GM23338 (cell line): ENCODE results near the gene ERVMER34-1. TPM values are rescaled to one million over a fixed set of nuclear protein-coding genes. Genes with fewer than 3 reads are reported as not detected.

Experiments used
- ATAC-seq: fragments of 200-7000 bp; cut with Tn5 transposase; 3 replicates; pipeline ENCODE4 v1.9.1; 2020
- DNase-seq: peaks from one replicate; pipeline ENCODE4 v3.0.0-alpha.2; 2015; ENCODE audit warnings: low spot score
- H2AFZ ChIP-seq: fragments of 200-600 bp; sonication (generic); 2 replicates; pipeline ENCODE4 v1.8.0; 2016; ENCODE audit warnings: antibody characterized with exemption, mild to moderate bottlenecking, moderate library complexity
- H3F3A ChIP-seq: fragments of 200-600 bp; sonication (generic); replicated peaks from 2 replicates; pipeline ENCODE4 v1.8.0; 2017; ENCODE audit warnings: antibody characterized with exemption, mixed run types, low read depth
- H3K27ac ChIP-seq: fragments of 200-600 bp; sonication (generic); 2 replicates; pipeline ENCODE4 v1.6.1; 2016; ENCODE audit warnings: low read depth
- H3K27me3 ChIP-seq: fragments of 200-600 bp; sonication (generic); 2 replicates; pipeline ENCODE4 v1.8.0; 2016; ENCODE audit warnings: mild to moderate bottlenecking, mixed run types, moderate library complexity; ENCODE audit not compliant: insufficient read depth
- H3K36me3 ChIP-seq: fragments of 200-600 bp; sonication (generic); 2 replicates; pipeline ENCODE4 v1.8.0; 2016; ENCODE audit warnings: mild to moderate bottlenecking; ENCODE audit not compliant: insufficient read depth
- H3K4me1 ChIP-seq: fragments of 200-600 bp; sonication (generic); 2 replicates; pipeline ENCODE4 v1.8.0; 2016; ENCODE audit warnings: mild to moderate bottlenecking, moderate library complexity; ENCODE audit not compliant: insufficient read depth
- H3K4me2 ChIP-seq: fragments of 200-600 bp; sonication (generic); 2 replicates; pipeline ENCODE4 v1.7.1; 2017; ENCODE audit warnings: mixed run types
- H3K4me3 ChIP-seq: fragments of 200-600 bp; sonication (generic); 2 replicates; pipeline ENCODE4 v1.6.1; 2016; ENCODE audit warnings: mixed run types
- H3K79me2 ChIP-seq: fragments of 200-600 bp; sonication (generic); replicated peaks from 2 replicates; pipeline ENCODE4 v1.8.0; 2017; ENCODE audit warnings: mild to moderate bottlenecking; ENCODE audit not compliant: insufficient read depth
- H3K9me2 ChIP-seq: fragments of 200-600 bp; sonication (generic); 2 replicates; pipeline ENCODE4 v1.8.0; 2017; ENCODE audit not compliant: insufficient read depth
- H4K20me1 ChIP-seq: fragments of 200-600 bp; sonication (generic); replicated peaks from 2 replicates; pipeline ENCODE4 v1.8.0; 2017; ENCODE audit warnings: mild to moderate bottlenecking; ENCODE audit not compliant: insufficient read depth
- H3K27ac Mint-ChIP-seq: 2 replicates; pipeline ENCODE4 v1.8.0; 2020; ENCODE audit warnings: inconsistent platforms, mild to moderate bottlenecking, moderate library complexity, mixed read lengths
- H3K27me3 Mint-ChIP-seq: 3 replicates; pipeline ENCODE4 v1.8.0; 2022; ENCODE audit warnings: low read depth, mild to moderate bottlenecking, moderate library complexity, mixed read lengths, inconsistent platforms; ENCODE audit not compliant: insufficient read depth, poor library complexity
- H3K36me3 Mint-ChIP-seq: 3 replicates; pipeline ENCODE4 v1.8.0; 2021; ENCODE audit warnings: low read depth, mild to moderate bottlenecking, inconsistent platforms, moderate library complexity, mixed read lengths
- H3K4me1 Mint-ChIP-seq: 3 replicates; pipeline ENCODE4 v1.8.0; 2020; ENCODE audit warnings: mild to moderate bottlenecking, inconsistent platforms, mixed read lengths
- H3K4me3 Mint-ChIP-seq: 3 replicates; pipeline ENCODE4 v1.8.0; 2021; ENCODE audit warnings: moderate library complexity, mild to moderate bottlenecking, inconsistent platforms, mixed read lengths
- H3K9me3 Mint-ChIP-seq: 3 replicates; pipeline ENCODE4 v1.8.0; 2020; ENCODE audit warnings: moderate library complexity, mild to moderate bottlenecking, inconsistent platforms, mixed read lengths
- CTCF ChIP-seq, 2 experiments: fragments of 200-600 bp in 1 of 2; sonication (generic) in 1 of 2; conservative IDR thresholded peaks; 2 replicates each; pipeline versions ENCODE4 v1.5.1 to v1.6.1; 2016 to 2017; ENCODE audit warnings: antibody characterized with exemption in 2 of 2, low read depth in 2 of 2, mild to moderate bottlenecking in 2 of 2, moderate library complexity in 1 of 2
- ETS1 ChIP-seq: IDR thresholded peaks from 2 replicates; pipeline ENCODE4 v1.6.1; 2016; ENCODE audit warnings: antibody characterized with exemption
- EZH2 ChIP-seq: fragments of 200-600 bp; sonication (generic); IDR thresholded peaks from one replicate; pipeline ENCODE4 v1.8.0; 2017; ENCODE audit warnings: antibody characterized with exemption, mild to moderate bottlenecking, low read depth; ENCODE audit not compliant: unreplicated experiment
- EZH2phosphoT487 ChIP-seq: fragments of 200-600 bp; sonication (generic); IDR thresholded peaks from one replicate; pipeline ENCODE4 v1.8.1; 2018; ENCODE audit warnings: antibody characterized with exemption; ENCODE audit not compliant: unreplicated experiment
- JUNB ChIP-seq: IDR thresholded peaks from one replicate; pipeline ENCODE4 v1.6.1; 2016; ENCODE audit warnings: antibody characterized with exemption; ENCODE audit not compliant: unreplicated experiment
- NANOG ChIP-seq: IDR thresholded peaks from 2 replicates; pipeline ENCODE4 v1.6.1; 2016; ENCODE audit warnings: antibody characterized with exemption, borderline replicate concordance
- REST ChIP-seq: IDR thresholded peaks from one replicate; pipeline ENCODE4 v1.6.1; 2018; ENCODE audit warnings: antibody characterized with exemption; ENCODE audit not compliant: unreplicated experiment
- STAT1 ChIP-seq: IDR thresholded peaks from one replicate; pipeline ENCODE4 v1.6.1; 2016; ENCODE audit warnings: antibody characterized with exemption; ENCODE audit not compliant: unreplicated experiment
- ZNF114 ChIP-seq: fragments of 250-450 bp; sonication (Bioruptor Pico); IDR thresholded peaks from 2 replicates; pipeline ENCODE4 v1.5.0; 2020; ENCODE audit warnings: mild to moderate bottlenecking, moderate library complexity
- ZNF331 ChIP-seq: fragments of 250-450 bp; sonication (Bioruptor Pico); IDR thresholded peaks from 2 replicates; pipeline ENCODE4 v1.5.0; 2020; ENCODE audit warnings: low read depth, mild to moderate bottlenecking, moderate library complexity
- polyA plus RNA-seq: library from polyadenylated mRNA; unstranded; fragments of >200 nt; fragmentation: Nextera tagmentation; extraction: Ambion mirVana; gene quantifications from 2 replicates; pipeline ENCODE4 v1.2.1, GENCODE V29; 2016
- total RNA-seq: library from RNA; depleted of rRNA; stranded (reverse); fragments of >200 nt; shearing (Covaris generic); gene quantifications from 2 replicates; pipeline ENCODE4 v1.2.3, GENCODE V29; 2014

Gene ERVMER34-1
- total and polyA plus RNA-seq, 2 experiments from 2014 or later = 15.9 to 34.1 TPM

DNA sequence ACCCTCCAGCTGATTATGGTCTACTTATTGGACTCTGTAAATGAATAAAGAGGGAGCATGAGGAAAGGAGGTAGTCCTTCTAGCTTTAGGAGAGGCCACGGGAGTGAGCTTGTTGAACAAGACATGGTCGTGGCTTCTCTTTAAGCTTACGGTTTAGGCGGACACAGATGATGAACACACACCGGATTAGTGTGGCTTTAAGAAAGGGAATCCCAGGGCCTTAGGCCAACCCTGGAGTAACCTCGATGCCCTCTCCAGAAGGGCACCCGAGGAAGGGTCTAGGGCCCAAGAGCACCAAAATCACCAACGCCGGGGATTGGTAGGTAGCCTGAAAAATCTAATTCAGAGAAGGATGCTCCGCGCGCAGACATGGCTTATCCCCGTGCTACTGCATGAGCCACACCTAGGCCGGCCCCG lies 39.4 kb downstream of the ERVMER34-1 start (continued):
- TF ChIP-seq REST = no peak
- TF ChIP-seq JUNB = no peak
- TF ChIP-seq ZNF331 (CRISPR knock-in tag) = no peak

- TF ChIP-seq CTCF (conservative IDR thresholded peaks at IDR 0.05; ENCODE audit: low read depth in 2 of 2) = no peak
- no peak for TF ChIP-seq EZH2
- TF ChIP-seq EZH2phosphoT487 = no peak
- TF ChIP-seq ETS1 = no peak
- H3K4me2 ChIP-seq = peak overlapping the region; percentile 86
- no peak overlapping the region for H3K27ac ChIP-seq
- no peaks in the 10 kb centered on the region; the same call in 2 of the 3 replicates for H3K9me3 Mint-ChIP-seq
- H2AFZ ChIP-seq = no peak overlapping the region
- peak overlapping the region; percentile 94 for H3K4me3 ChIP-seq
- H3K36me3 Mint-ChIP-seq = peaks cover 36% of the 10 kb centered on the region
- peaks cover 40% of the 10 kb centered on the region for H3K4me1 Mint-ChIP-seq
- H3K27me3 Mint-ChIP-seq = peaks cover 18% of the 10 kb centered on the region
- DNase-seq = no peak
- no peaks in the 10 kb centered on the region for H3K27me3 ChIP-seq
- no peak overlapping the region for H3K27ac Mint-ChIP-seq
- peak overlapping the region; percentile 96 for H3K4me3 Mint-ChIP-seq
- H3K9me2 ChIP-seq = peaks cover 4% of the 10 kb centered on the region
- peaks cover 34% of the 10 kb centered on the region for H3K36me3 ChIP-seq
- no peak for ATAC-seq
- H4K20me1 ChIP-seq = peaks cover 11% of the 10 kb centered on the region
- H3K4me1 ChIP-seq = peaks cover 43% of the 10 kb centered on the region
- H3K79me2 ChIP-seq = peaks cover 29% of the 10 kb centered on the region
- H3F3A ChIP-seq = peaks cover 35% of the 10 kb centered on the region
Measured at GRCh38 chr4:52711272-52711671, 40.0 kb downstream of the ERVMER34-1 start.

DNA sequence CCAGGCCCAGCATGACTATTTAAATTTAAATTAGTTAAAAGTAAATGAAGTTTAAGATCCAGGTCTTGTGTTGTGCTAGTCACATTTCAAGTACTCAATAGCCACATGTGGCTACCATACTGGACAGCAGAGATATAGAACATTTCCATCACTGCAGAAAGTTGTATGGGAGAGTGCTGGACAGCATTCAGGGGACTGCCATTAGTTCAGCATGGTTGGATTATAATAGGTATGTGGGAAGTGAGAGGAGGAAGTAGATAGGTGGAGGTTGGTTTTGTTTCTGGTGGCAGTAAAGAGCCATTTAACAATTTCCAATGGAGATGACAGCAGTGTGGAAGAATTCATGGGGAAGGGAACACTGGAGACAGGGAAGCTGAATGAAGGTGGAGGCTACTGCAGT lies 42.1 kb downstream of the ERVMER34-1 start:
- Histone ChIP-seq H4K20me1 (0 out of 2 replicates have a peak, but pooled peaks cover 7% of the 10 kb centered on the region), H3K27me3 (no peaks in the 10 kb centered on the region), H3F3A (peaks cover 14% of the 10 kb centered on the region), H2AFZ (no peak overlapping the region), H3K4me3 (no peak overlapping the region), H3K27ac (no peak overlapping the region), H3K9me2 (peaks cover 4% of the 10 kb centered on the region), H3K4me2 (no peak overlapping the region), H3K79me2 (peaks cover 19% of the 10 kb centered on the region), H3K4me1 (peaks cover 30% of the 10 kb centered on the region), H3K36me3 (peaks cover 13% of the 10 kb centered on the region)
- peaks cover 11% of the 10 kb centered on the region for H3K27me3 Mint-ChIP-seq
- DNase-seq (no peak), ATAC-seq (no peak)
- H3K9me3 Mint-ChIP-seq = no peaks in the 10 kb centered on the region; the same call in 2 of the 3 replicates
- no peak overlapping the region for H3K27ac Mint-ChIP-seq
- H3K4me3 Mint-ChIP-seq = no peak overlapping the region
- peaks cover 15% of the 10 kb centered on the region for H3K36me3 Mint-ChIP-seq
- H3K4me1 Mint-ChIP-seq = peaks cover 25% of the 10 kb centered on the region
- TF ChIP-seq NANOG = no peak
- TF ChIP-seq ETS1 = no peak
- TF ChIP-seq STAT1 = no peak
- no peak for TF ChIP-seq CTCF (conservative IDR thresholded peaks at IDR 0.05; ENCODE audit: low read depth in 2 of 2)
- TF ChIP-seq ZNF114 (CRISPR knock-in tag) = no peak
